ENCODE results near the gene CCN6. TPM values are rescaled to one million over a fixed set of nuclear protein-coding genes. Genes with fewer than 3 reads are reported as not detected.

Gene CCN6
- total RNA-seq, 2 experiments from 2014 or later = 0.21 TPM; not detected in 1

DNA sequence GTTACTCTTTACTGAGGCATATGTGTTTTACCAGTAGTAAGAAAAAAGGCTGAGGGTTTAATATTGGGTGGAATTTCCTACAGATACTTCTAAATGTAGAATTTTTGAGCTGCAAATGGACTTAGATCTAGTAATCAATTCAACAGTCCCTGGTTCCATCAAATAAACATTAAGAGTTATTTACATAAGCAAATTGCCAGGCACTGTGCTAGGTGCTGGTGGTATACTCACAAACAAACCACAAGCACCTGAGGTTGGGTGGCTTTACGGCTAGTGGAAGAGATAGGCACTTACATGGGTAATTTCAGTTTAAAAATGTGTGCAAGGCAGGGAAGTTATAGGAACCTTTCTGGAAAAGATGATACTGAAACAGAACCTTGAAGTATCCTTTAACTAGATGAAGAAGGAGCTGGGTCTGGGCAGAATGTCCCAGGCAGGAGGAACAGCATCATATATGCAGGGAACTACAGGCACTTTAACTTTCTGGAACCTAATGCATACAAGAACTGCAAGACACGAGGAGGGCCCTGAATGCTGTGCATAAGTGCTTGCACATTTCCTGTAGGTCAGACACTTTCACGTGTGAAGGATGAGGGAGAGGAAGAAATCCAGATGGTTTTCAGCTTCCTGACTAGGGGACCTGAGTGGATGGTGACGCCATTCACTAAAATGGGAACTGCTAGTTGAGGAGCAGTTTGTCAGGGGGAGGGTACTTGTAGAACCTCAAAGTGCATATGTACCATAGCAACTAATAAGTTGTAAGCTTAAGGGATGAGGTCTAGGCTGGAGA is 4.5 kb downstream of the CCN6 start:
- Mint-ChIP-seq H3K4me3 (no peak overlapping the region), H3K9me3 (no peaks in the 10 kb centered on the region), H3K27me3 (ENCODE audit: low read depth) (no peaks in the 10 kb centered on the region), H3K36me3 (ENCODE audit: low read depth) (no peaks in the 10 kb centered on the region), H3K4me1 (ENCODE audit: low read depth) (no peaks in the 10 kb centered on the region), H3K27ac (no peak overlapping the region)
- CTCF ChIA-PET = interaction anchor here (0.6 to 0.7 kb wide), 3 partner anchors 18 to 1001 kb away, joined by 3 to 5 read pairs (median 4); a partner anchor contains a TSS
- no peak for DNase-seq
- intact Hi-C loops (cut with micrococcal nuclease) = no loop called here

DNA sequence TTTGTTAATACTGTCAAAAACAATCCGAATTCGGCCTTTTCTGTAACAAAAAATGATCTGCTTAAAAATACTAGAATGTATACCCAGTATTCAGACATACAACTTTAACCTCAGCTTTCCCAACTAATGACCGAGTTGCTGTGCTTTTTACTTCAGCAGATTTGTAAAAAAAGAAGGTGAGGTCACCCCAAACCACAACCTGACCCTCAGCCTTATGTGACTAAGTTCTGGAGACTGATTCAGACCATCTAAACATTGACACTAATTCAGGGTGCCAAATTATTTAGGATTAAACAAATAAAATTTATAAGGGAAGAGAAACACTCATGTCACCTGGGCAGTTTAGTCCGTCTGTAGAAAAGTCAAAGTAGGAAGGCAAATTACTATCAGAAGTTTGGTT is 7.7 kb downstream of the CCN6 start:
- no peaks in the 10 kb centered on the region for H3K36me3 Mint-ChIP-seq (ENCODE audit: low read depth)
- no peaks in the 10 kb centered on the region for H3K9me3 Mint-ChIP-seq
- DNase-seq = no peak
- CTCF ChIA-PET = interaction anchor here (1.5 kb wide), 1 partner anchor 101 kb away, joined by 3 read pairs; no protein-coding TSS in a partner anchor
- H3K4me1 Mint-ChIP-seq (ENCODE audit: low read depth) = no peaks in the 10 kb centered on the region
- H3K4me3 Mint-ChIP-seq = no peak overlapping the region
- H3K27me3 Mint-ChIP-seq (ENCODE audit: low read depth) = no peaks in the 10 kb centered on the region
- intact Hi-C loops (cut with micrococcal nuclease) = no loop called here
- H3K27ac Mint-ChIP-seq = no peak overlapping the region

DNA sequence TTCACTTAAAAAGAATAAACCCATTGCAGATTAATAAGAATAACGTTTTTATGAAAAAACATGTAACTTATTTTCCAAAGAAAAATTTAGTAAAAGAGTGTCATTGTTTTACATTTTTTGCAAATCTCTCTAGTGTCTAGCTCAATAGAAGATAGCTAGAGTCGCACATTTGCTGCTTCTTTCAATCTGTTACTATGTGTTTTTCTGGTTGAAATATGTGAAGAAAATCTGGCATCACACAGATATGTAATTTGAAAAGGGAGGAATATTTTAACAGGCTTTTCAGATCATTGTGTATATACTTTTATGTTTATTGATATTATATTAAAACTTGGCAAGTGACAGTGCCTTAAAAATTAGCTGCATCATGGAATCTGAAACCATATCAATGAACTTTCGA is 9.1 kb downstream of the CCN6 start:
- Mint-ChIP-seq H3K27me3 (ENCODE audit: low read depth) (no peaks in the 10 kb centered on the region), H3K27ac (no peak overlapping the region), H3K9me3 (no peaks in the 10 kb centered on the region), H3K4me1 (ENCODE audit: low read depth) (peaks cover 2% of the 10 kb centered on the region), H3K4me3 (no peak overlapping the region), H3K36me3 (ENCODE audit: low read depth) (no peaks in the 10 kb centered on the region)
- CTCF ChIA-PET = no interaction called here
- DNase-seq = no peak
- intact Hi-C loops (cut with micrococcal nuclease) = no loop called here

DNA sequence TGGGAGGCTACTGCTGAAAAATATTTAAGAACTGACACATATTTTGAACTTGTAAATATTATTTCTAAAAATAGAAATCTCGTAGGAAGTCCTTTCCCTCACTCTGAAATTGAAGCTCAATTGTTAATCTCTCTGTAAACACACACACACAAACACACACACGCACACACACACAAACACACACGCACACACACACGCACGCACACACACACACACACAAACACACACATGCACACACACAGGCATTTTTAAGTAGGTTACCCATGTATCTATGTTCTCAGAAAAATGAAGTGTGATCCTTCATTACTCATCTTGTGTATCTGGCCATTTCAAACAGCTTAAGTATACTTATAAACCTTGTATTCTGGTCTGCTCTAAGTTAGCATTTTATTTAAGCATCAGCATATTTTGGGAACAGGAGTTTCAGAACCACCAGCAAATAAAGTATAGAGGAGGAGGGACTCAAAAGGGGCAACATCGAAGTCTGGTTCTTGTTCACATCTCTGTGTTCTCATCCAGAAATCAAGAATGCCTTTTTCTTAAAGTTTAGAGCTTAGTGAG is 11.6 kb downstream of the CCN6 start:
- H3K27ac Mint-ChIP-seq = no peak overlapping the region
- CTCF ChIA-PET = interaction anchor here (0.6 kb wide), 1 partner anchor 89 kb away, joined by 3 read pairs; no protein-coding TSS in a partner anchor
- intact Hi-C loops (cut with micrococcal nuclease) = no loop called here
- H3K4me1 Mint-ChIP-seq (ENCODE audit: low read depth) = peaks cover 2% of the 10 kb centered on the region
- H3K4me3 Mint-ChIP-seq = no peak overlapping the region
- peaks cover 3% of the 10 kb centered on the region for H3K36me3 Mint-ChIP-seq (ENCODE audit: low read depth)
- DNase-seq = no peak
- no peaks in the 10 kb centered on the region for H3K27me3 Mint-ChIP-seq (ENCODE audit: low read depth)
- H3K9me3 Mint-ChIP-seq = no peaks in the 10 kb centered on the region

DNA sequence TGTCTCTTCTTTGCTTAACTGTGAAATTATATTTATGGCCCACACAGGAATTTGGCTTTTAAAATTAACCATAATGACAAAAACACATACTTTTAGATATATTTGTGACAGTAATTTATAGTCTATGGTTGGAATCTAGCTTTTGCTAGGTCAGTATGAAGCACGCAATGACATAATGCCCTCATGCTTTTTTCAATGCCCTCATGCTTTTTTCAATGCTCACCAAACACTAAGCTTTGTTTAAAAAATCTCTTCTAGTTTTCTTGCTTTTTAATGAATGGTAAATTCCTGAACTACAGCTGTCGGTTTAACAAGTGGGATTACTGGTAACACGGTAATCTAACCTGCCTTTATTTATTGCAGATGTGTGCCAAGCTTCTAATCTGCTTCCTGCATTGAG is 12.7 kb downstream of the CCN6 start:
- H3K4me1 Mint-ChIP-seq (ENCODE audit: low read depth) = peaks cover 2% of the 10 kb centered on the region
- H3K27ac Mint-ChIP-seq = no peak overlapping the region
- intact Hi-C loops (cut with micrococcal nuclease) = no loop called here
- H3K27me3 Mint-ChIP-seq (ENCODE audit: low read depth) = no peaks in the 10 kb centered on the region
- H3K9me3 Mint-ChIP-seq = no peaks in the 10 kb centered on the region
- peaks cover 3% of the 10 kb centered on the region for H3K36me3 Mint-ChIP-seq (ENCODE audit: low read depth)
- no peak overlapping the region for H3K4me3 Mint-ChIP-seq
- CTCF ChIA-PET = no interaction called here
- no peak for DNase-seq

DNA sequence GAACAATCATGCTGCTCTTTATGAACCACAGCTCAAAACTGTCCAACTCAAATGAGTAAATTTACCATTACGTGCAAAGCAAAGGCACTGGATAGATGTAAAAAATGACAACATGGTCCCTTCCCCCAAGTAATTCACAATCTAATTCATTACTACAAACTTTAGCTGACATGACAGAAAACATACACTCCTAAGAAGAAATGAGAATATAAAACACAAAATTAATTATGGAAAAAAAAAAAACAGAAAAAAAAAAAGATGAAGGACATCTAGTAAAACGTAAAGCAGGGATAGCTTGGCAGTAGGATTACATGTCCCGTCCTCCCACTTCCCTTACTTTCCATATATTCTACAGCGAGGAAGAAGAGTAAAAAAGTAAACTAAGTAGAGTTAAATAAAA is 27.7 kb downstream of the CCN6 start:
- Mint-ChIP-seq H3K9me3 (no peaks in the 10 kb centered on the region), H3K36me3 (ENCODE audit: low read depth) (peaks cover 17% of the 10 kb centered on the region), H3K4me1 (ENCODE audit: low read depth) (peaks cover 7% of the 10 kb centered on the region), H3K27me3 (ENCODE audit: low read depth) (no peaks in the 10 kb centered on the region), H3K27ac (no peak overlapping the region), H3K4me3 (no peak overlapping the region)
- intact Hi-C loops (cut with micrococcal nuclease) = no loop called here
- DNase-seq = no peak
- CTCF ChIA-PET = interaction anchor here (0.6 to 1.4 kb wide), 4 partner anchors 9 to 88 kb away, joined by 3 to 6 read pairs (median 3); no protein-coding TSS in a partner anchor

DNA sequence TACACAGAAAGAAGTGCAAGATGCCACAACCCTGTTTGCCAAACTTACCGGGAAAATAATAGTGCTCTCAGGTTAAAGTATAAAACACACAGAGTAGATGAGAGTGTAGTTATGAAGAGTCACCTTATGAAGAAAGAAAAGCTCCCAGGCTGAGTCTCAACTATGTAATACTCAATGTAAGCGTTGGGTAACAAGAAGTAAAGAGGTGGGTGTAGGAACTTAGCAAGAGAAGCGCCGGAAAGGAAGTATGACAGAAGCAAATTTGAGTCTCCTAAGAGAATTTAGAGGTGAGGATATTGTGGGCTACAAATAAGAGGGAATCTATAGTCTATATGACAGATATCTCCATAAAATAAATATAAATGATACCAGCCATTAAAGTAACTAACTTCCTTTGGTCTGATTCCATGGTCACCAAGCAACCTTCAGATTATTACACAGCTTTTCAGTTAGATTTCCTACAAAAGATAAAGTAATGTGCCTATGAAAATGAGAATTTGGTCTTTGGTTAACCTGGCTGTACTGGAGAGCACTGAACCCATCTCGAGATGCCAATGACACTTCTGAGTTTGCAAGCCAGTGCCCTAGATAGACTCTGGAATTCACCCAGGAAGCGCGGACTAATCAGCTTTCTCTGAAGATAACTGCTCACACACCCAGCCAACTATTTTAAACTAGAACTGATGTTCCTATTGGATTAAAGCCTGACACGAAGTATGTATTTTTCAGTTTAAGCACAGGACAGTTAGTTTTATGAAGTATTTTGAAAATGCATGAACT is 31.6 kb downstream of the CCN6 start:
- intact Hi-C loops (cut with micrococcal nuclease) = loop anchor here (2.0 to 5.0 kb wide), 6 partner anchors 31 to 998 kb away; partner anchors contain the start of genes REV3L and SLC16A10
- peak overlapping the region; percentile 10 for H3K4me3 Mint-ChIP-seq
- H3K36me3 Mint-ChIP-seq (ENCODE audit: low read depth) = peaks cover 7% of the 10 kb centered on the region
- peaks cover 7% of the 10 kb centered on the region for H3K4me1 Mint-ChIP-seq (ENCODE audit: low read depth)
- H3K27me3 Mint-ChIP-seq (ENCODE audit: low read depth) = no peaks in the 10 kb centered on the region
- DNase-seq = no peak
- no peaks in the 10 kb centered on the region for H3K9me3 Mint-ChIP-seq
- H3K27ac Mint-ChIP-seq = no peak overlapping the region
- CTCF ChIA-PET = interaction anchor here (0.6 to 3.7 kb wide), 15 partner anchors 10 to 821 kb away, joined by 3 to 140 read pairs (median 5); no protein-coding TSS in a partner anchor

DNA sequence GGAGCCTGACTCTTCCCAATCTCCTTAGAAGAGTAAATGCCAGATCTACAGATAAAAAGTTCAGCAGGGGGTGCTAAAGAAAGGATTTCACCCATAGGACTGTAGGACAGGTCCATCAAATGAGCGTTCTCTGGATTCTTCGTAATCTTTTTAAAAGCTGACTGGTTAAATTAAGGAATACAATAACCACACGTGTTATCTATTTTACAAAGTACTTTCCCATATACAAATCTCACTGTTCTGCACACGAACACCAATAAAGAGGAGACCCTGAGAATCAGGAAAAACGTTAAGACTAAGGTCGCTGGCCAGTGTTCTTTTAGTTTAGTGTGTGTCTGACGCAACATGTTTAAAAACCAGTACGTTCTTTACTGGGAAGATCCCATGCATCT is 32.8 kb downstream of the CCN6 start:
- H3K27ac Mint-ChIP-seq = no peak overlapping the region
- no peaks in the 10 kb centered on the region for H3K27me3 Mint-ChIP-seq (ENCODE audit: low read depth)
- DNase-seq = peak; percentile 4
- peaks cover 7% of the 10 kb centered on the region for H3K4me1 Mint-ChIP-seq (ENCODE audit: low read depth)
- intact Hi-C loops (cut with micrococcal nuclease) = loop anchor here (1.0 to 5.0 kb wide), 15 partner anchors 30 to 1884 kb away; partner anchors contain the start of genes CDK19, FYN, REV3L and SLC16A10
- no peak overlapping the region for H3K4me3 Mint-ChIP-seq
- H3K36me3 Mint-ChIP-seq (ENCODE audit: low read depth) = peaks cover 3% of the 10 kb centered on the region
- CTCF ChIA-PET = interaction anchor here (0.6 to 3.7 kb wide), 24 partner anchors 10 to 827 kb away, joined by 3 to 140 read pairs (median 4); a partner anchor contains a TSS
- H3K9me3 Mint-ChIP-seq = no peaks in the 10 kb centered on the region

DNA sequence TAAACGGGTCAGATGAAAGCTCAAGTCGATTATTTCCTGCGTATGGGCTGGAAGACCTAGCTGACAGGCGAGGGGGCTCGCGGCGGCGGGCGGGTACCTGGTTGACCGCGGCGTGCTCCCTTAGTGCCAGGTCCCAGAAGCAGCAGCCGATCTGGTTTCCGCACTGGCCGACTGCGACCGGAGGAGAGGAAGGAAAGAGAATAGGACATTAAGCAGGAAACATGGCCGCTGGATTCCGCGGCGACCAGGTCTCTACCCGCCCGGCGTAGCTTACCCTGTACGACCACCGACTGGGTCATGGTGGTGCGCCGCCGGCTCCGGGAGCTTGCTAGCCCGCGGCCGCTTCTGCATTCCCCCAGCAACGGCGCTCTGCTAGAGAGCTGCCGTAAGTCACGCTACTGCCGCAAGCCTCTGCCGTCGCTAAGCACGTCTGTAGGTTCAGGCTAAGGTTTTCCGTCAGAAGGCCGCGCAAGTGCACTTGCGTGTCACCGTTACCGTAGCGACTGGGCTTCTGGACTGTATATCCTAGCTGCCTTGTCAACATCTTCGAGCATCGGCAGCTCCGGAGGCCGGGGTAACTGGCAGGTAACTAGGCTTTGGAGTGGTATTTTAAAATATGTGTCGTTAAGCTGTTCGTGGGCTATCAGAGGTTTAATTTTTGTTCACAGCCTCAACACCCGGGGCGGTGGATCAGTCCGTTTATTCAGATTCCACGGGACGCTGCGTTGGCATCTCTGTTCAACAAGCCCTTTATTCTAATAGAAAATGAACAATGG is 33.4 kb downstream of the CCN6 start, which contains the start of the genes FAM229B and TUBE1:
Gene FAM229B, plus strand, starts transcription at position 456 of the 776 bp plus-strand sequence. CDS start 11,693 bp downstream, outside the sequence.
Gene TUBE1, minus strand, starts transcription at position 347 of the 776 bp plus-strand sequence. Its CDS starts 48 bp downstream, at position 299.
- Mint-ChIP-seq H3K27ac (no peak within 1 kb of the TSS), H3K4me1 (ENCODE audit: low read depth) (peaks cover 7% of the 10 kb centered on the region), H3K27me3 (ENCODE audit: low read depth) (no peaks in the 10 kb centered on the region), H3K9me3 (no peaks in the 10 kb centered on the region), H3K4me3 (no peak within 1 kb of the TSS), H3K36me3 (ENCODE audit: low read depth) (peaks cover 3% of the 10 kb centered on the region)
- peak; percentile 95 for DNase-seq
- intact Hi-C loops (cut with micrococcal nuclease) = loop anchor here (1.0 to 5.0 kb wide), 15 partner anchors 29 to 1883 kb away; partner anchors contain the start of genes CDK19, FYN, REV3L and SLC16A10
- CTCF ChIA-PET = interaction anchor here (0.6 to 3.7 kb wide), 25 partner anchors 10 to 828 kb away, joined by 3 to 140 read pairs (median 4); a partner anchor contains a TSS

DNA sequence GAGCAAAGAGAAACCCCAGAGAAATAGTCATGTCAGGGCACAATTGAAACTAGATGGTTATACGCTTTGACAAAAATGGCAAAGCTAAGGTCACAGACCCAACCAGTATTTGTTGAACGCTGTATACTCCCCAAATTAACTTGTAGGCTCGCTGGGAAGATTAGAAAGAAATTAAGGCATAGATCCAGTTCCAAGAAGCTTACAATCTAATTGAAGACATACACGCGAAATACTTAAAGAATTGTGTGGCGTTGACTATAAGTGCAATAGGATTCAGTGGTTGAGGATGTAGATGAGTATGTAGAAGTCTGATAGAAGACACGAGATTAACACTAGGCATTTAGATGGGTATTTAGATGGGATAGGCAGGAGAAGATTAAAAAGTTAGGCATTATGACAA is 34.0 kb downstream of the CCN6 start:
- CTCF ChIA-PET = interaction anchor here (0.8 to 3.7 kb wide), 13 partner anchors 11 to 828 kb away, joined by 3 to 140 read pairs (median 4); a partner anchor contains a TSS
- Mint-ChIP-seq H3K4me1 (ENCODE audit: low read depth) (peaks cover 7% of the 10 kb centered on the region), H3K27ac (no peak overlapping the region), H3K27me3 (ENCODE audit: low read depth) (no peaks in the 10 kb centered on the region), H3K4me3 (no peak overlapping the region), H3K9me3 (no peaks in the 10 kb centered on the region), H3K36me3 (ENCODE audit: low read depth) (peaks cover 2% of the 10 kb centered on the region)
- intact Hi-C loops (cut with micrococcal nuclease) = loop anchor here (1.0 to 5.0 kb wide), 15 partner anchors 29 to 1882 kb away; partner anchors contain the start of genes CDK19, FYN, REV3L and SLC16A10
- no peak for DNase-seq

DNA sequence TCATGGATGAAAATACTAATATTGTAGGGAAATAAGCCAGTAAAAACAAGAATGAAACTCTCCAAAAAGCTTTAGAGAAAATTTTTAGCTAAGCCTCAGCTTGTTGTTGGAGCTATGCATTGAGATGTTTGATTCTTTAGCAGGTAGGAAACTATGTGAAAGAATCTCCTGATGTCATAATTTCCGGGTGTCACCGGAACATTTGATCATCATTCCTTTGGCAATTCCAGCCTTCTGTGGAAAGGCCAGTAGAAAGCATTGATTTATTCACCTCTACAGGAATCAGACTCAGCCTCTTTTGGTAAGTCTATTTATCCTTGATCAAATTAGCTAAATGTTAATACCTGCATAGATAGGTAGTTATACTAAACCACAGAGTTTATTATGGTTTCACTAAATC is 43.0 kb downstream of the CCN6 start:
- no peaks in the 10 kb centered on the region for H3K9me3 Mint-ChIP-seq
- H3K4me1 Mint-ChIP-seq (ENCODE audit: low read depth) = no peaks in the 10 kb centered on the region
- no peak overlapping the region for H3K4me3 Mint-ChIP-seq
- no peaks in the 10 kb centered on the region for H3K27me3 Mint-ChIP-seq (ENCODE audit: low read depth)
- no peak for DNase-seq
- CTCF ChIA-PET = interaction anchor here (1.9 to 2.5 kb wide), 2 partner anchors 10 to 66 kb away, joined by 5 to 11 read pairs; no protein-coding TSS in a partner anchor
- peaks cover 1% of the 10 kb centered on the region for H3K36me3 Mint-ChIP-seq (ENCODE audit: low read depth)
- intact Hi-C loops (cut with micrococcal nuclease) = no loop called here
- no peak overlapping the region for H3K27ac Mint-ChIP-seq
